HUES6 (cell line): ENCODE measurements around the gene EREG.
"Not testable (repeated sequence)": the region's sequence is repeated elsewhere in the genome, so short reads cannot be mapped to it uniquely, and the experiment has no call there.

ENCODE experiments used
- H3K27ac ChIP-seq: 2 replicates; pipeline ENCODE4 v1.7.0; 2013; ENCODE audit warnings: low read depth, mild to moderate bottlenecking, low read length, inconsistent platforms
- H3K27me3 ChIP-seq: 2 replicates; pipeline ENCODE4 v1.6.1; 2013; ENCODE audit warnings: low read length; ENCODE audit not compliant: control insufficient read depth, insufficient read depth
- H3K36me3 ChIP-seq: 2 replicates; pipeline ENCODE4 v1.6.1; 2013; ENCODE audit warnings: low read length; ENCODE audit not compliant: control insufficient read depth, insufficient read depth
- H3K4me1 ChIP-seq: 2 replicates; pipeline ENCODE4 v1.6.1; 2013; ENCODE audit warnings: low read length; ENCODE audit not compliant: control insufficient read depth, insufficient read depth
- H3K4me3 ChIP-seq: 2 replicates; pipeline ENCODE4 v1.5.1; 2013; ENCODE audit warnings: low read depth, low read length
- H3K9ac ChIP-seq: one replicate; pipeline ENCODE4 v1.6.1; 2013; ENCODE audit warnings: mild to moderate bottlenecking, low read length
- H3K9me3 ChIP-seq: 2 replicates; pipeline ENCODE4 v1.6.1; 2013; ENCODE audit warnings: low read depth, low read length; ENCODE audit not compliant: control insufficient read depth, insufficient read depth

Gene EREG

DNA sequence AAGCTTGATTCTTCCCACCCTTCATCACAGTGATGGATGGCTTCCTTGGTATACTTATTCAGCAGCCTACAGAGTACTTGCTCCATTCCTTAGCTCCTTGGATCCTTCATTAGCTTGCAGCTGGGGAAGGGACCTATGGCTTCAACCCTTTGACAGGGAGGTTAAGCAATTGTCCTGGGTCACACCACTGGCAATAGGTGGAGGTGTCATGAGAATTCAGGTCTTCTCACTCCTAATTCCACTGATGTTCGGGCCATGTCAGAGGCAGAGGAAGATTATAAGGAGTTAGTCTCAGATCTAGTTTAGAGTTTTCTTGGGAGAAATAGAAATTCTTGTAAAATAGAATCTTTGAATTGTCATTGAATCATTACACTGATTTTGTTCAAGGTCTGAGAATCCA lies 24.5 kb downstream of the EREG start:
- H3K27ac ChIP-seq, result no peak overlapping the region
- no peaks in the 10 kb centered on the region for H3K27me3 ChIP-seq
- no peaks in the 10 kb centered on the region for H3K9me3 ChIP-seq
- no peak overlapping the region for H3K4me3 ChIP-seq
- no peak overlapping the region for H3K9ac ChIP-seq
- H3K36me3 ChIP-seq, result no peaks in the 10 kb centered on the region
- H3K4me1 ChIP-seq, result no peaks in the 10 kb centered on the region

- no peaks in the 10 kb centered on the region for H3K9me3 ChIP-seq
- H3K36me3 ChIP-seq, result no peaks in the 10 kb centered on the region
- H3K4me1 ChIP-seq, result no peaks in the 10 kb centered on the region
- H3K27me3 ChIP-seq, result no peaks in the 10 kb centered on the region
- H3K27ac ChIP-seq, result no peak overlapping the region
- H3K4me3 ChIP-seq, result no peak overlapping the region
- H3K9ac ChIP-seq, result no peak overlapping the region
Observed at GRCh38 chr4:74390677-74391076, 25.7 kb downstream of the EREG start.

- Histone ChIP-seq H3K9ac (no peak overlapping the region), H3K9me3 (no peaks in the 10 kb centered on the region), H3K27me3 (no peaks in the 10 kb centered on the region), H3K36me3 (no peaks in the 10 kb centered on the region), H3K4me3 (no peak overlapping the region), H3K4me1 (no peaks in the 10 kb centered on the region), H3K27ac (no peak overlapping the region)
Observed at GRCh38 chr4:74391346-74391745, 26.4 kb downstream of the EREG start.

DNA sequence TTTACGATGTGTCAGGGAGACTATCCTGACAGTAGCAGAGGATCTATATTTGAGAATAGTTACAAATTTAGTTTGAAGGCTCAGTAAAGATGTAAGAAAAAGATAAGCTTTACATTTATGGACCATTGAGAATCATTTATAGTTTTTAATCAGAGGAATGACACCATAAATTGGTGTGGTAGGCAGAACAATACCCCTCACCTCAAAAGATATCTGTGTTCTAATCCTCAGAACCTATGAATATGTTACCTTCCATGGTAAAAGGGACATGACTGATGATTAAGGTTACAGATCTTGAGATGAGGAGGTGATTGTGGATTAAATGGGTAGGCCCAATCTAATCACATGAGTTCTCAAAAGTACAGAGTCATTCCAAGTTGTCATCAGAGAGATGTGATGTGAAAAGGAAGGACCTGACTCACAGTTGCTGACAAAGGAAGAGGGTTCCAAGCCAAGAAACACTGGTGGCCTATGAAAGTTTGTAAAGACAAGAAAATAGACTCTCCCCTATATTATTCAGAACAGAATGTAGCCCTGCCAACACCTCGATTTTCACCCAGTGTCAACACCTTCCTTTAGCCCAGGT lies 27.0 kb downstream of the EREG start:
- H3K4me3 ChIP-seq, result no peak overlapping the region
- H3K4me1 ChIP-seq, result no peaks in the 10 kb centered on the region
- no peaks in the 10 kb centered on the region for H3K27me3 ChIP-seq
- H3K27ac ChIP-seq, result no peak overlapping the region
- H3K9ac ChIP-seq, result no peak overlapping the region
- no peaks in the 10 kb centered on the region for H3K36me3 ChIP-seq
- H3K9me3 ChIP-seq, result no peaks in the 10 kb centered on the region

GRCh38 chr4:74394476-74395136 lies 29.7 kb downstream of the EREG start:
- Histone ChIP-seq H3K27me3 (no peaks in the 10 kb centered on the region), H3K4me3 (no peak overlapping the region), H3K4me1 (no peaks in the 10 kb centered on the region), H3K9ac (no peak overlapping the region), H3K9me3 (no peaks in the 10 kb centered on the region; the same call in 1 of the 2 replicates), H3K36me3 (no peaks in the 10 kb centered on the region), H3K27ac (no peak overlapping the region)

DNA sequence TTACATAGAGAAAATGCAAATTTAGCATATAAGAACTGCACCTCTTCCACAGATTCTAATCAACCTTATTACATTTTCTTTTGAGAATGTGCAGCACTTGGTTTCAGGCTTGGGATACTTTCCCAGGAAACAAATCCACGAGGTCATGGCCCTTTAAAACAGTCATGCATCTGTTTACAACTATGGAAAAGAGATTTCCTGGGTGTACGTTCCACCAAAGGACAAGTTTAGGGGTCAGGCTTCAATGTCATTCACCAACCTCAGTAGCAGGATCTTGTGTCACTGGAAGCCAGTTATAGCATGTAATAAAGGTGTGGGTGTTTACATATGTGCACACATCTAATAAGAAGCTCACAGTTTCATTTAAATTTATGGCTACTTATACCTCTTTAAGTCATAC lies 30.7 kb downstream of the EREG start:
- Histone ChIP-seq H3K27me3 (no peaks in the 10 kb centered on the region), H3K9me3 (no peaks in the 10 kb centered on the region; the same call in 1 of the 2 replicates), H3K27ac (no peak overlapping the region), H3K4me3 (no peak overlapping the region), H3K4me1 (no peaks in the 10 kb centered on the region), H3K36me3 (no peaks in the 10 kb centered on the region), H3K9ac (no peak overlapping the region)

DNA sequence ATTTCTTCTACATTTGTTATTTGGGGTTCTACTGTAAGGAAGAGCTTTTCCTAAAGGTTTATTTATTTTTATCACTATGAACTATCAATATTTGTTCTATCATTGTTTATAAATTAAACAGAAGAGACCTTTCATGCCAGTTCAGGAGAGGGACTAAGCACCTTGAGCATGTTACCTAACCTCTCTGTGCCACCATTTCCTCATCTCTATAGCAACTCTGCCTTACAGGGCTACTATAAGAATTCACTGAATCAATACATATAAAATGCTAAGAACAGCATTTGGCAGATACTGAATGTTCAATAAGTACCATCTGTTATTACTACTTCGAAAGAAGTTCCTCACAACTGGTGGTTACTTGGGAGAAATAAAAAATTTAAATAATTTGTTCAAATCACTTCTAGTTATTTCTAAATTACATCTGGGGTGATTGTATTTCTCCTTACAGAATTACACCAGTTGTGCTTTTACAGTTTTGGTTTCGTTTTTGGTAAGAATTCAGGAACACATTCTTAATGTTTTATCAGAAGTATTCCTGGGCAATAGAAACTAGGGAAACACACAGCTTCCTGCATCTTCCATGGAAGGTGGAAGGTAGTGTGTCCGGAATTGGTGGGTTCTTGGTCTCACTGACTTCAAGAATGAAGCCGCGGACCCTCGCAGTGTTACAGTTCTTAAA lies 32.9 kb downstream of the EREG start:
- Histone ChIP-seq H3K4me1 (no peaks in the 10 kb centered on the region), H3K4me3 (no peak overlapping the region), H3K27ac (no peak overlapping the region), H3K36me3 (no peaks in the 10 kb centered on the region), H3K9me3 (no peaks in the 10 kb centered on the region; the same call in 1 of the 2 replicates), H3K27me3 (no peaks in the 10 kb centered on the region), H3K9ac (no peak overlapping the region)

DNA sequence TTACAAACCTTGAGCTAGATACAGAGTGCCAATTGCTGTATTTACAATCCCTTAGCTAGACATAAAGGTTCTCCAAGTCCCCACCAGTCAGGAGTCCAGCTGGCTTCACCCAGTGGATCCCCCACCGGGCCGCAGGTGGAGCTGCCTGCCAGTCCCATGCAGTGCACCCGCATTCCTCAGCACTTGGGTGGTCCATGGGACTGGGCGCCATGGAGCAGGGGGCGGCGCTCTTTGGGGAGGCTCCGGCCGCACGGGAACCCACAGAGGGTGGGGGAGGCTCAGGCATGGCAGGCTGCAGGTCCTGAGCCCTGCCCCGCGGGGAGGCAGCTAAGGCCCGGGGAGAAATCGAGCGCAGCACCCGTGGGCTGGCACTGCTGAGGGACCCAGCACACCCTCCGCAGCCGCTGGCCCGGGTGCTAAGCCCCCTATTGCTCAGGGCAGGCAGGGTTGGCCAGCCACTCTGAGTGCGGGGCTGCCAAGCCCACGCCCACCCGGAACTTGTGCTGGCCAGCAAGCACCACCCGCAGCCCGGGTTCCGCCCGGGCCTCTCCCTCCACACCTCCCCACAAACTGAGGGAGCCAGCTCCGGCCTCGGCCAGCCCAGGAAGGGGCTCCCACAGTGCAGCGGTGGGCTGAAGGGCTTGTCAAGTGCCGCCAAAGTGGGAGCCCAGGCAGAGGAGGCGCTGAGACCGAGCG lies 34.1 kb downstream of the EREG start:
- H3K27me3 ChIP-seq, H3K9ac ChIP-seq, H3K36me3 ChIP-seq, H3K27ac ChIP-seq, H3K4me3 ChIP-seq, H3K4me1 ChIP-seq, H3K9me3 ChIP-seq: not testable (repeated sequence)

GRCh38 chr4:74400395-74400794 lies 35.5 kb downstream of the EREG start:
- no peaks in the 10 kb centered on the region for H3K36me3 ChIP-seq
- H3K9ac ChIP-seq, result no peak overlapping the region
- no peaks in the 10 kb centered on the region; the same call in 1 of the 2 replicates for H3K9me3 ChIP-seq
- no peak overlapping the region for H3K4me3 ChIP-seq
- H3K27ac ChIP-seq, result no peak overlapping the region
- H3K27me3 ChIP-seq, result no peaks in the 10 kb centered on the region
- H3K4me1 ChIP-seq, result no peaks in the 10 kb centered on the region

- no peak overlapping the region for H3K4me3 ChIP-seq
- no peak overlapping the region for H3K27ac ChIP-seq
- no peaks in the 10 kb centered on the region for H3K27me3 ChIP-seq
- no peaks in the 10 kb centered on the region for H3K4me1 ChIP-seq
- no peaks in the 10 kb centered on the region for H3K36me3 ChIP-seq
- H3K9ac ChIP-seq, result no peak overlapping the region
- no peaks in the 10 kb centered on the region; the same call in 1 of the 2 replicates for H3K9me3 ChIP-seq
Observed at GRCh38 chr4:74402692-74403456, 37.9 kb downstream of the EREG start.
